Mesenchymal stem cell (in vitro differentiated cells and primary cell): ENCODE data around the gene SMIM20.

Experiments
- DNase-seq: peaks from one replicate; pipeline ENCODE4 v3.0.0-alpha.2; 2013
- H2AFZ ChIP-seq: one replicate; pipeline ENCODE4 v1.6.1; 2013; ENCODE audit warnings: low read depth, mild to moderate bottlenecking, control low read depth, inconsistent platforms, low read length, moderate library complexity
- H2AK5ac ChIP-seq: 2 replicates; pipeline ENCODE4 v1.6.1; 2013; ENCODE audit warnings: low read length, moderate library complexity, mild to moderate bottlenecking, inconsistent platforms; ENCODE audit not compliant: severe bottlenecking
- H2BK120ac ChIP-seq: one replicate; pipeline ENCODE4 v1.6.1; 2013; ENCODE audit warnings: low read depth, mild to moderate bottlenecking, inconsistent platforms, low read length, moderate library complexity
- H2BK12ac ChIP-seq, 2 experiments: one replicate each; pipeline ENCODE4 v1.6.1; 2013; ENCODE audit warnings: inconsistent platforms in 2 of 2, low read length in 2 of 2, mild to moderate bottlenecking in 2 of 2, moderate library complexity in 2 of 2, control low read depth in 1 of 2
- H2BK15ac ChIP-seq: one replicate; pipeline ENCODE4 v1.6.1; 2013; ENCODE audit warnings: mild to moderate bottlenecking, low read depth, inconsistent platforms; ENCODE audit not compliant: poor library complexity, severe bottlenecking
- H2BK5ac ChIP-seq: 2 replicates; pipeline ENCODE4 v1.6.1; 2013; ENCODE audit warnings: low read depth, mild to moderate bottlenecking, low read length, control low read depth, inconsistent platforms; ENCODE audit not compliant: poor library complexity, severe bottlenecking
- H3K14ac ChIP-seq, 2 experiments: one replicate each; pipeline ENCODE4 v1.6.1; 2013; ENCODE audit warnings: inconsistent platforms in 2 of 2, low read length in 2 of 2, control low read depth in 1 of 2, mild to moderate bottlenecking in 1 of 2, moderate library complexity in 1 of 2
- H3K18ac ChIP-seq, 2 experiments: one replicate each; pipeline ENCODE4 v1.6.1; 2013; ENCODE audit warnings: inconsistent platforms in 2 of 2, low read length in 2 of 2, control low read depth in 1 of 2, low read depth in 1 of 2, mild to moderate bottlenecking in 1 of 2
- H3K23ac ChIP-seq, 2 experiments: one replicate each; pipeline ENCODE4 v1.6.1; 2013; ENCODE audit warnings: inconsistent platforms in 2 of 2, low read length in 2 of 2, mild to moderate bottlenecking in 2 of 2, moderate library complexity in 2 of 2, control low read depth in 1 of 2
- H3K27ac ChIP-seq: 2 replicates; pipeline ENCODE4 v1.5.1; 2013; ENCODE audit warnings: mild to moderate bottlenecking, moderate library complexity, low read length, control low read depth, inconsistent platforms; ENCODE audit not compliant: poor library complexity, severe bottlenecking
- H3K27me3 ChIP-seq, 2 experiments: 2 replicates each; pipeline versions ENCODE4 v1.6.1 to v1.7.0; 2013; ENCODE audit warnings: low read length in 2 of 2, mild to moderate bottlenecking in 2 of 2, moderate library complexity in 2 of 2, control low read depth in 1 of 2, inconsistent platforms in 1 of 2; ENCODE audit not compliant: control insufficient read depth in 1 of 2, insufficient read depth in 1 of 2
- H3K36me3 ChIP-seq, 2 experiments: 2 replicates each; pipeline versions ENCODE4 v1.6.1 to v1.7.0; 2013; ENCODE audit warnings: low read length in 2 of 2, control low read depth in 1 of 2, inconsistent platforms in 1 of 2, low read depth in 1 of 2, mild to moderate bottlenecking in 1 of 2; ENCODE audit not compliant: insufficient read depth in 2 of 2, control insufficient read depth in 1 of 2
- H3K4ac ChIP-seq, 2 experiments: one replicate each; pipeline ENCODE4 v1.6.1; 2013; ENCODE audit warnings: inconsistent platforms in 2 of 2, low read length in 2 of 2, mild to moderate bottlenecking in 2 of 2, moderate library complexity in 2 of 2, control low read depth in 1 of 2, low read depth in 1 of 2
- H3K4me1 ChIP-seq: 2 replicates; pipeline ENCODE4 v1.6.1; 2013; ENCODE audit warnings: low read depth, low read length, control low read depth; ENCODE audit not compliant: control insufficient read depth, insufficient read depth
- H3K4me2 ChIP-seq: 2 replicates; pipeline ENCODE4 v1.6.1; 2013; ENCODE audit warnings: low read length, mild to moderate bottlenecking, inconsistent platforms; ENCODE audit not compliant: poor library complexity, severe bottlenecking
- H3K4me3 ChIP-seq, 2 experiments: 2 replicates each; pipeline versions ENCODE4 v1.5.1 to v1.7.0; 2013; ENCODE audit warnings: low read length in 2 of 2, mild to moderate bottlenecking in 2 of 2, control low read depth in 1 of 2, low read depth in 1 of 2; ENCODE audit not compliant: insufficient read depth in 1 of 2
- H3K79me1 ChIP-seq: replicated peaks from 2 replicates; pipeline ENCODE4 v1.6.1; 2013; ENCODE audit warnings: mild to moderate bottlenecking, control low read depth, low read length, inconsistent platforms; ENCODE audit not compliant: poor library complexity, severe bottlenecking
- H3K9ac ChIP-seq: 2 replicates; pipeline ENCODE4 v1.7.0; 2013; ENCODE audit warnings: mild to moderate bottlenecking, low read length, moderate library complexity
- H3K9me3 ChIP-seq: 2 replicates; pipeline ENCODE4 v1.7.0; 2013; ENCODE audit warnings: mild to moderate bottlenecking, low read length; ENCODE audit not compliant: control insufficient read depth
- H4K8ac ChIP-seq: one replicate; pipeline ENCODE4 v1.6.1; 2013; ENCODE audit warnings: inconsistent platforms, mild to moderate bottlenecking, low read length, moderate library complexity
- H4K91ac ChIP-seq: one replicate; pipeline ENCODE4 v1.6.1; 2013; ENCODE audit warnings: mild to moderate bottlenecking, low read length, inconsistent platforms
- WGBS: methylation state at CpG from one replicate; pipeline ENCODE4 v1.1.7; 2013; ENCODE audit warnings: mixed read lengths; 5-methylcytosine and 5-hydroxymethylcytosine counted together

Gene SMIM20

GRCh38 chr4:25875281-25875745 lies 38.7 kb upstream of the SMIM20 start:
- Histone ChIP-seq H3K23ac (no peak overlapping the region), H3K79me1 (no peaks in the 10 kb centered on the region)

GRCh38 chr4:25878676-25879075 lies 35.3 kb upstream of the SMIM20 start:
- no peak overlapping the region for H3K14ac ChIP-seq
- H3K18ac ChIP-seq = no peak overlapping the region
- H2BK120ac ChIP-seq = no peak overlapping the region
- no peak overlapping the region for H3K4ac ChIP-seq
- 68% methylated on average over 7 of the region's 9 CpGs for WGBS
- H4K8ac ChIP-seq = peak overlapping the region; percentile 14
- no peak overlapping the region for H3K4me3 ChIP-seq
- H2AK5ac ChIP-seq = no peak overlapping the region
- no peak overlapping the region for H3K23ac ChIP-seq
- H2BK5ac ChIP-seq = no peak overlapping the region
- H3K27ac ChIP-seq = no peak overlapping the region
- no peaks in the 10 kb centered on the region for H3K27me3 ChIP-seq
- no peak for DNase-seq
- no peaks in the 10 kb centered on the region for H3K9me3 ChIP-seq
- no peak overlapping the region for H3K9ac ChIP-seq
- H3K4me1 ChIP-seq = no peaks in the 10 kb centered on the region
- H2AFZ ChIP-seq = no peak overlapping the region
- H3K79me1 ChIP-seq = no peaks in the 10 kb centered on the region
- H3K4me2 ChIP-seq = no peak overlapping the region
- no peaks in the 10 kb centered on the region for H3K36me3 ChIP-seq
- H4K91ac ChIP-seq = no peak overlapping the region
- no peak overlapping the region for H2BK12ac ChIP-seq
- no peak overlapping the region for H2BK15ac ChIP-seq

More at GRCh38 chr4:25875281-25875745, 38.7 kb upstream of the SMIM20 start:
- H2BK12ac ChIP-seq = no peak overlapping the region
- H3K9ac ChIP-seq = no peak overlapping the region
- no peak overlapping the region for H2BK120ac ChIP-seq
- H3K36me3 ChIP-seq = no peaks in the 10 kb centered on the region
- H2AK5ac ChIP-seq = no peak overlapping the region
- no peak overlapping the region for H4K8ac ChIP-seq
- no peak overlapping the region for H2BK15ac ChIP-seq
- H3K9me3 ChIP-seq = no peaks in the 10 kb centered on the region
- H4K91ac ChIP-seq = no peak overlapping the region
- H3K4me1 ChIP-seq = no peaks in the 10 kb centered on the region
- H3K27me3 ChIP-seq = no peaks in the 10 kb centered on the region
- H3K18ac ChIP-seq = no peak overlapping the region
- H3K4me3 ChIP-seq = no peak overlapping the region
- WGBS = 91% methylated on average over 7 of the region's 7 CpGs
- no peak overlapping the region for H3K4me2 ChIP-seq
- H2BK5ac ChIP-seq = no peak overlapping the region
- no peak overlapping the region for H3K14ac ChIP-seq
- no peak overlapping the region for H2AFZ ChIP-seq
- H3K4ac ChIP-seq = no peak overlapping the region
- no peak overlapping the region for H3K27ac ChIP-seq
- DNase-seq = no peak

DNA sequence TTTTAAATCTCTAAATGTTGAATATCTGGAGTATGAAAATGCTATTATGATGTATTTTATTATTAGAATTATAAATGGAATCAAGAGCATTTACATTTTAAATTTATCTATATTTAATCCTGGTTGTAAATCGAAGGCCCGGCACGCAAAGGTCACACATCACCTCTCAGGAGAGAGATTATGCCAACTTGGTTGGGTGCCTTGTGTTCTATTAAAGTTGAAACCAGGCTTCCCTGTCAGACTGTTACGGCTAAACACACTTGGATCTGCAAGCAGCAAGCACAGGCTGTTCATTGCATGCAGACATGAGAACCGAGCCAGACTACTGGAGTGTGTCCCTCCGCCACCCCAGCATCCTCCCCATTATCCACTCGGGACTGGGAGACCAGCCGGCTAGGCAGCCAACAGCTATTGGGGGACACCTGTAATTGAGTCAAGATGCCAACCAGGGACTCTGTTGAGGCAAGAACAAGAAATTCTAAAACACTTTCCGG lies 34.9 kb upstream of the SMIM20 start:
- Histone ChIP-seq H3K14ac (no peak overlapping the region), H2BK120ac (no peak overlapping the region), H3K4ac (no peak overlapping the region), H2AK5ac (no peak overlapping the region), H3K36me3 (no peaks in the 10 kb centered on the region), H2AFZ (no peak overlapping the region), H2BK12ac (no peak overlapping the region), H4K91ac (no peak overlapping the region), H4K8ac (no peak overlapping the region), H3K4me2 (no peak overlapping the region), H2BK15ac (no peak overlapping the region), H3K23ac (no peak overlapping the region), H3K4me3 (no peak overlapping the region), H3K27me3 (no peaks in the 10 kb centered on the region), H2BK5ac (no peak overlapping the region), H3K27ac (no peak overlapping the region), H3K79me1 (no peaks in the 10 kb centered on the region), H3K9ac (no peak overlapping the region), H3K4me1 (peaks cover 3% of the 10 kb centered on the region), H3K18ac (no peak overlapping the region), H3K9me3 (no peaks in the 10 kb centered on the region)
- WGBS = 91% methylated on average over 9 of the region's 9 CpGs
- no peak for DNase-seq

DNA sequence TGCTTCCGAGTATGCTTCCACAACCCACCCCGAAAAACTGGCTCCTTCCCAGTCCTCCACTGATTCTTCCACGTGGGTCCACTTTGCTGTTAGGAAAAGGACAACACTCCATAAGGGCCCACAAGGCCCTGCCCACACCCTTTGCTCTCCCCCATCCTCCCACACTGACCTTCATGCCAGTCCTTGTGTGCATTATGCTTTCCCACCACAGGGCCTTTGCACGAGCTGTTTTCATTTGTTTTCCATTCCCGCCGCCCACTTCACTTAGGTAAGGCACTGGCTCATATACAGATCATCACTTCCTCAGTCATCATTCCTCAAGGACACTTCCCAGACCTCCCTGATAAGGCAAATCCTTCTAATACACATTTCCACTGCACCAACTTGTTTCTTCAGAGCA lies 34.4 kb upstream of the SMIM20 start:
- no peak for DNase-seq
- no peaks in the 10 kb centered on the region for H3K9me3 ChIP-seq
- H3K36me3 ChIP-seq = no peaks in the 10 kb centered on the region
- no peak overlapping the region for H2AK5ac ChIP-seq
- H3K18ac ChIP-seq = no peak overlapping the region
- H2BK15ac ChIP-seq = no peak overlapping the region
- H4K91ac ChIP-seq = no peak overlapping the region
- no peak overlapping the region for H3K27ac ChIP-seq
- no peak overlapping the region for H2AFZ ChIP-seq
- 88% methylated on average over 6 of the region's 6 CpGs for WGBS
- no peak overlapping the region for H2BK120ac ChIP-seq
- H2BK12ac ChIP-seq = no peak overlapping the region
- no peak overlapping the region for H2BK5ac ChIP-seq
- H3K4ac ChIP-seq = no peak overlapping the region
- H3K27me3 ChIP-seq = no peaks in the 10 kb centered on the region
- no peak overlapping the region for H3K4me3 ChIP-seq
- H3K79me1 ChIP-seq = no peaks in the 10 kb centered on the region
- no peak overlapping the region for H4K8ac ChIP-seq
- no peak overlapping the region for H3K4me2 ChIP-seq
- H3K14ac ChIP-seq = peak overlapping the region in 1 of 2 experiments; percentile 46
- no peak overlapping the region for H3K23ac ChIP-seq
- H3K4me1 ChIP-seq = peaks cover 3% of the 10 kb centered on the region
- no peak overlapping the region for H3K9ac ChIP-seq
